Measurements from ENCODE around the gene MTF2. TPM values are rescaled to one million over a fixed set of nuclear protein-coding genes. Genes with fewer than 3 reads are reported as not detected.
"Not testable (repeated sequence)": the region's sequence is repeated elsewhere in the genome, so short reads cannot be mapped to it uniquely, and the experiment has no call there.

MTF2 gene
- total and polyA plus RNA-seq, 2 experiments from 2014 or later: 14.1 to 17.6 TPM

DNA sequence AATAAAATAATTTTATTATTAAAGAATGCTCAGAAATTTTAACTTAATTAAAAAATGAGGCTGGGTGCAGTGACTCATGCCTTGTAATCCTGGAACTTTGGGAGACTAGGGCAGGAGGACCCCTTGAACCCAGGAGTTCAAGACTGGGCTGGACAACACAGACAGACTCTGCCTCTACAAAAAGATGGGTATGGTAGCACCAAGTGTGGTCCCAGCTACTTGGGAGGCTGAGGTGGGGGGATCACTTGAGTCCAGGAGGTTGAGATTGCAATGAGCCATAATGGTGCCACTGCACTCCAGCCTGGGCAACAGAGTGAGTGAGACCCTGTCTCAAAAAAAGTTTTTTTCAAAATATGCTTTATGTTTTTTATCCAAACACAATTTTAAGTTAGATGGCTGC lies 75.8 kb downstream of the MTF2 start:
- peaks cover 81% of the 10 kb centered on the region for H3K79me2 ChIP-seq (ENCODE audit: insufficient read depth)
- no peak overlapping the region for H2AFZ ChIP-seq
- peaks cover 8% of the 10 kb centered on the region for H3K4me1 ChIP-seq (ENCODE audit: insufficient read depth)
- H3K27ac ChIP-seq: no peak overlapping the region
- no peak overlapping the region for H3K4me2 ChIP-seq (ENCODE audit: unreplicated experiment)
- H3F3A ChIP-seq (ENCODE audit: insufficient read depth): peaks cover 4% of the 10 kb centered on the region; the same call in 1 of the 2 replicates
- no peak for TF ChIP-seq EZH2phosphoT487 (IDR thresholded peaks at IDR 0.05; ENCODE audit: insufficient read depth, low read depth)
- TF ChIP-seq EZH2 (IDR thresholded peaks at IDR 0.05; ENCODE audit: insufficient read depth, poor library complexity, severe bottlenecking): no peak
- no peaks in the 10 kb centered on the region for H3K9me3 ChIP-seq (ENCODE audit: low read depth)
- H3K36me3 ChIP-seq (ENCODE audit: low read depth): peaks cover 56% of the 10 kb centered on the region
- in situ Hi-C loops (cut with MboI): no loop called here
- DNase-seq: no peak
- no peaks in the 10 kb centered on the region for H3K27me3 ChIP-seq (replicated peaks; ENCODE audit: insufficient read depth)
- no peak overlapping the region for H3K4me3 ChIP-seq
- H3K9me2 ChIP-seq (ENCODE audit: insufficient read depth): no peaks in the 10 kb centered on the region
- H3K9ac ChIP-seq: no peak overlapping the region
- no peaks in the 10 kb centered on the region for H4K20me1 ChIP-seq (ENCODE audit: insufficient read depth)

DNA sequence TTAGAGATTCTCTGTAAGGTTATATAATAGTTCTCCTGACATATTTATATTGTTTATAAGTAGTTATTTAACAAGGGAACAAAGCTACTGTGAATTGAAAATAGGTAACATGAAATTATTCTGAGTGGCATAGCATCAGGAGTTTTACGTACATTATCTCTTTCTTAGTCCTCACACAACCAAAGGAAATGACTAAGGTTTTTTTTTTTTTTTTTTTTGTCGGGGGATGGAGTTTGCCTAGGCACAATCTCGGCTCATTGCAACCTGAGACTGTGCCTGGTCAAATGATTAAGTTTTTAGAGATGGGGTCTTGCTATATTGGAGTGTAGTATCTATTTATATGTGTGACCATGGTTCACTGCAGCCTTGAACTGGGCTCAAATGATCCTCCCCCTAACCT lies 76.3 kb downstream of the MTF2 start:
- Histone ChIP-seq H3F3A (ENCODE audit: insufficient read depth) (peaks cover 4% of the 10 kb centered on the region; the same call in 1 of the 2 replicates), H3K27me3 (replicated peaks; ENCODE audit: insufficient read depth) (no peaks in the 10 kb centered on the region), H3K9me3 (ENCODE audit: low read depth) (no peaks in the 10 kb centered on the region), H3K4me1 (ENCODE audit: insufficient read depth) (peaks cover 8% of the 10 kb centered on the region), H4K20me1 (ENCODE audit: insufficient read depth) (no peaks in the 10 kb centered on the region), H3K4me2 (ENCODE audit: unreplicated experiment) (no peak overlapping the region), H3K4me3 (no peak overlapping the region), H3K27ac (no peak overlapping the region), H2AFZ (no peak overlapping the region), H3K9ac (no peak overlapping the region), H3K9me2 (ENCODE audit: insufficient read depth) (no peaks in the 10 kb centered on the region), H3K79me2 (ENCODE audit: insufficient read depth) (peaks cover 85% of the 10 kb centered on the region), H3K36me3 (ENCODE audit: low read depth) (peaks cover 51% of the 10 kb centered on the region)
- 60 to 72% methylated on average over 3 of the region's 3 CpGs for WGBS, 2 experiments (ENCODE audit: low coverage in 1 of 2, low lambda C conversion rate in 2 of 2, missing lambda C conversion rate in 2 of 2)
- DNase-seq: peak; percentile 15
- in situ Hi-C loops (cut with MboI): no loop called here
- TF ChIP-seq EZH2phosphoT487 (IDR thresholded peaks at IDR 0.05; ENCODE audit: insufficient read depth, low read depth) (no peak), EZH2 (IDR thresholded peaks at IDR 0.05; ENCODE audit: insufficient read depth, poor library complexity, severe bottlenecking) (no peak)

DNA sequence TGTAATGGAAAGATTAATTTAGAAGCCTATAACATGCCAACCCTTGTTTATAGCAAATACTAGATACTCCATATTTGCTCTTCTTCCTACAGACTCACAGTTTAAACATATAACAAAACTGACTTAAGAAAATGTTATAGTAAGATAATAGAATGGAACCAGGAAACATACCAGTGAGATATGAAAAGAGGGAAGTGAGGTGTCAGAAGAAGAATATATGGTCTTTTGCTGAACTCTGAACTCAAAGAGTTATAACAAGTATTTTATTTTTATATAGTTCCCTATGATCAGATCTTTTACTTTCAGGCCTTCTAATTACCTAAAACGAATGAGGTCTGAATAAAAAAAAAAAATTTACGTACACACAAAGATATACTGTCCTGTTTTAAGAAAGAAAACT lies 80.3 kb downstream of the MTF2 start:
- peaks cover 29% of the 10 kb centered on the region for H3K36me3 ChIP-seq (ENCODE audit: low read depth)
- no peak overlapping the region for H2AFZ ChIP-seq
- in situ Hi-C loops (cut with MboI): no loop called here
- H3K9me3 ChIP-seq (ENCODE audit: low read depth): no peaks in the 10 kb centered on the region
- H3K27me3 ChIP-seq (replicated peaks; ENCODE audit: insufficient read depth): no peaks in the 10 kb centered on the region
- H3K4me2 ChIP-seq (ENCODE audit: unreplicated experiment): no peak overlapping the region
- H3K27ac ChIP-seq: no peak overlapping the region
- no peak overlapping the region for H3K4me3 ChIP-seq
- H3F3A ChIP-seq (ENCODE audit: insufficient read depth): no peaks in the 10 kb centered on the region
- TF ChIP-seq EZH2phosphoT487 (IDR thresholded peaks at IDR 0.05; ENCODE audit: insufficient read depth, low read depth) (no peak), EZH2 (IDR thresholded peaks at IDR 0.05; ENCODE audit: insufficient read depth, poor library complexity, severe bottlenecking) (no peak)
- peaks cover 8% of the 10 kb centered on the region for H3K4me1 ChIP-seq (ENCODE audit: insufficient read depth)
- DNase-seq: no peak
- H3K9ac ChIP-seq: no peak overlapping the region
- no peaks in the 10 kb centered on the region for H3K9me2 ChIP-seq (ENCODE audit: insufficient read depth)
- H4K20me1 ChIP-seq (ENCODE audit: insufficient read depth): no peaks in the 10 kb centered on the region
- WGBS, 2 experiments (ENCODE audit: low coverage in 1 of 2, low lambda C conversion rate in 2 of 2, missing lambda C conversion rate in 2 of 2): 93 to 96% methylated on average over 2 of the region's 2 CpGs
- H3K79me2 ChIP-seq (ENCODE audit: insufficient read depth): peaks cover 93% of the 10 kb centered on the region

DNA sequence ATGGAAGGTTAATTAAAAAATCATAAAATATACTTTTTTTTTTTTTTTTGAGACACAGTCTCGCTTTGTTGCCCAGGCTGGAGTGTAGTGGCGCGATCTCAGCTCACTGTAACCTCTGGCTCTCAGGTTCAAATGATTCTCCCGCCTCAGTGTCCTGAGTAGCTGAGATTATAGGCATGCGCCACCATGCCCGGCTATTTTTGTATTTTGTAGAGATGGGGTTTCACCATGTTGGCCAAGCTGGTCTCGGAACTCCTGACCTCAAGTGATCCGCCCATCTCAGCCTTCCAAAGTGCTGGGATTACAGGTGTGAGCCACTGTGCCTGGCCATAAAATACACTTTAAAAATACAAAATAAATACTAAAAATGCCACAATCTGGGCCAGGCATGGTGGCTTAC lies 84.2 kb downstream of the MTF2 start:
- WGBS, 2 experiments (ENCODE audit: low coverage in 1 of 2, low lambda C conversion rate in 2 of 2, missing lambda C conversion rate in 2 of 2): 97 to 100% methylated on average over 8 of the region's 8 CpGs
- Histone ChIP-seq H3K79me2 (ENCODE audit: insufficient read depth) (peaks cover 100% of the 10 kb centered on the region), H3K36me3 (ENCODE audit: low read depth) (peaks cover 14% of the 10 kb centered on the region)
- H3K9ac ChIP-seq; H3K4me1 ChIP-seq (ENCODE audit: insufficient read depth); H3K9me2 ChIP-seq (ENCODE audit: insufficient read depth); in situ Hi-C loops (cut with MboI); H3K4me3 ChIP-seq; DNase-seq; H3K27me3 ChIP-seq (replicated peaks; ENCODE audit: insufficient read depth); H2AFZ ChIP-seq; H4K20me1 ChIP-seq (ENCODE audit: insufficient read depth); H3K27ac ChIP-seq; H3K9me3 ChIP-seq (ENCODE audit: low read depth); H3K4me2 ChIP-seq (ENCODE audit: unreplicated experiment); H3F3A ChIP-seq (ENCODE audit: insufficient read depth): not testable (repeated sequence)

DNA sequence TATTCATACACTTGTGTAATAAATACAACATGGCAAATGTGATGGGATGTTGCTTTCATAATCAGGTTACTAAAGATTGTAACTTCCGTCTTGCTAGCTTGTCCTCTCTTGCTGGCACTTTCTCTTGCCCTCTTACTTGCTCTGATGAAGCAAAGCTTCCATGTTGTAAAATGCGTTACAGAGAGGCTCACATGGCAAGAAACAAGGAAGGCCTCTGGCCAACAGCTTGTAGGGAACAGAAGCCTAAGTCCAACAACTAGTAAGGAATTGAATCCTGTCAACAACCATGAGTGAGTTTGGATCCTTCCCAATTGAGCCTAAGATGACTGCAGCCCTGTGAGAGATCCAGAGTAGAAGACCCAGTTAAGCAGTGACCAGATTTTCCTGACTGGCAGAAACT lies 85.7 kb downstream of the MTF2 start:
- Histone ChIP-seq H3K79me2 (ENCODE audit: insufficient read depth) (peaks cover 100% of the 10 kb centered on the region), H3K4me3 (no peak overlapping the region), H3K27me3 (replicated peaks; ENCODE audit: insufficient read depth) (no peaks in the 10 kb centered on the region), H3K36me3 (ENCODE audit: low read depth) (peaks cover 11% of the 10 kb centered on the region; the same call in 1 of the 2 replicates), H3K27ac (no peak overlapping the region), H3K4me1 (ENCODE audit: insufficient read depth) (no peaks in the 10 kb centered on the region), H3K9me2 (ENCODE audit: insufficient read depth) (no peaks in the 10 kb centered on the region), H3F3A (ENCODE audit: insufficient read depth) (no peaks in the 10 kb centered on the region), H4K20me1 (ENCODE audit: insufficient read depth) (peaks cover 12% of the 10 kb centered on the region; the same call in 1 of the 2 replicates), H3K9ac (no peak overlapping the region), H3K9me3 (ENCODE audit: low read depth) (no peaks in the 10 kb centered on the region), H2AFZ (no peak overlapping the region), H3K4me2 (ENCODE audit: unreplicated experiment) (no peak overlapping the region)
- 61 to 73% methylated on average over 2 of the region's 2 CpGs for WGBS, 2 experiments (ENCODE audit: low coverage in 1 of 2, low lambda C conversion rate in 2 of 2, missing lambda C conversion rate in 2 of 2)
- TF ChIP-seq EZH2 (IDR thresholded peaks at IDR 0.05; ENCODE audit: insufficient read depth, poor library complexity, severe bottlenecking) (no peak), EZH2phosphoT487 (IDR thresholded peaks at IDR 0.05; ENCODE audit: insufficient read depth, low read depth) (no peak)
- DNase-seq: no peak
- in situ Hi-C loops (cut with MboI): no loop called here

DNA sequence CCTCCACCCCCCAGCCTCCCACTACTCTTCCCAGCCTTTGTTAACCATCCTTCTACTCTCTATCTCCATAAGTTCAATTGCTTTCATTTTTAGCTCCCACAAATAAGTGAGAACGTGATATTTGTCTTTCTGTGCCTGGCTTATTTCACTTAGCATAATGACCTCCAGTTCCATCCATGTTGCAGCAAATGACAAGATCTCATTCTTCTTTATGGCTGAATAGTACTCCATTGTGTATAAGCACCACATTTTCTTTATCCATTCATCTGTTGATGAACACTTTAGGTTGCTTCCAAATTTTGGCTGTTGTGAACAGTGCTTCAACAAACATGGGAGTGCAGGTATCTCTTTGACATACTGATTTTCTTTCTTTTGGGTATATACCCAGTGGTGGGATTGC lies 86.8 kb downstream of the MTF2 start:
- DNase-seq; H3K9ac ChIP-seq; H3K9me3 ChIP-seq (ENCODE audit: low read depth); H3F3A ChIP-seq (ENCODE audit: insufficient read depth); H2AFZ ChIP-seq; in situ Hi-C loops (cut with MboI); H3K27me3 ChIP-seq (replicated peaks; ENCODE audit: insufficient read depth); H3K4me3 ChIP-seq; H3K4me2 ChIP-seq (ENCODE audit: unreplicated experiment); H3K4me1 ChIP-seq (ENCODE audit: insufficient read depth); H3K27ac ChIP-seq; H3K9me2 ChIP-seq (ENCODE audit: insufficient read depth): not testable (repeated sequence)
- Histone ChIP-seq H3K79me2 (ENCODE audit: insufficient read depth) (peaks cover 100% of the 10 kb centered on the region), H3K36me3 (ENCODE audit: low read depth) (peaks cover 11% of the 10 kb centered on the region; the same call in 1 of the 2 replicates), H4K20me1 (ENCODE audit: insufficient read depth) (peaks cover 12% of the 10 kb centered on the region; the same call in 1 of the 2 replicates)
- WGBS, 2 experiments (ENCODE audit: low coverage in 1 of 2, low lambda C conversion rate in 2 of 2, missing lambda C conversion rate in 2 of 2): 100% methylated on average over 1 of the region's 1 CpG

All from GM23248 (cell line).